A673 (cell line): Measurements from ENCODE around the gene ROR1. TPM values are rescaled to one million over a fixed set of nuclear protein-coding genes. Genes with fewer than 3 reads are reported as not detected.
"Not testable (repeated sequence)": the region's sequence is repeated elsewhere in the genome, so short reads cannot be mapped to it uniquely, and the experiment has no call there.

Experiments
- BruUV-seq: library from RNA; stranded (reverse); fragments of 400-500 nt; replicated peaks from 2 replicates; lab custom pipeline; 2021; lab: Mats Ljungman, UMichigan
- CTCF ChIA-PET: fragments of 300-600 bp; sonication (Branson Sonifier 250); formaldehyde crosslinking; loops from one replicate; lab custom pipeline; 2022; ENCODE audit warnings: antibody characterized with exemption; lab: Charles Lee
- POLR2A ChIA-PET: fragments of 300-600 bp; sonication (Branson Sonifier 250); formaldehyde crosslinking; loops from one replicate; lab custom pipeline; 2022; ENCODE audit warnings: antibody characterized with exemption; ENCODE audit not compliant: low non-redundant PET; lab: Charles Lee
- DNase-seq: peaks from one replicate; pipeline ENCODE4 v3.0.0-alpha.2; 2015; ENCODE audit warnings: low spot score
- H3K27ac ChIP-seq: fragments of 200-600 bp; sonication (generic); 2 replicates; pipeline ENCODE4 v1.5.1; 2016; ENCODE audit warnings: mixed run types, low read depth, mild to moderate bottlenecking, mixed read lengths, antibody characterized with exemption, low read length; ENCODE audit not compliant: poor library complexity, severe bottlenecking
- H3K27me3 ChIP-seq: fragments of 200-600 bp; sonication (generic); replicated peaks from 2 replicates; pipeline ENCODE4 v1.6.1; 2017; ENCODE audit warnings: mixed run types, low read depth, mild to moderate bottlenecking, mixed read lengths, antibody characterized with exemption, low read length; ENCODE audit not compliant: insufficient read depth, poor library complexity
- H3K36me3 ChIP-seq: fragments of 200-600 bp; sonication (generic); 2 replicates; pipeline ENCODE4 v1.6.1; 2016; ENCODE audit warnings: mixed run types, mild to moderate bottlenecking, mixed read lengths, antibody characterized with exemption, low read length; ENCODE audit not compliant: insufficient read depth, poor library complexity, severe bottlenecking
- H3K4me1 ChIP-seq: fragments of 200-600 bp; sonication (generic); 2 replicates; pipeline ENCODE4 v1.6.1; 2017; ENCODE audit warnings: mixed run types, mild to moderate bottlenecking, mixed read lengths, antibody characterized with exemption, low read length; ENCODE audit not compliant: insufficient read depth, poor library complexity, severe bottlenecking
- H3K4me3 ChIP-seq: fragments of 200-600 bp; sonication (generic); 2 replicates; pipeline ENCODE4 v1.5.1; 2016; ENCODE audit warnings: low read depth, mixed run types, mild to moderate bottlenecking, mixed read lengths, low read length; ENCODE audit not compliant: poor library complexity, severe bottlenecking
- H3K9me3 ChIP-seq: fragments of 200-600 bp; sonication (generic); 2 replicates; pipeline ENCODE4 v1.6.1; 2016; ENCODE audit warnings: mixed run types, low read depth, mild to moderate bottlenecking, mixed read lengths, antibody characterized with exemption, low read length; ENCODE audit not compliant: poor library complexity, severe bottlenecking
- EZH2 ChIP-seq: fragments of 200-600 bp; sonication (generic); IDR thresholded peaks from 2 replicates; pipeline ENCODE4 v1.6.1; 2017; ENCODE audit warnings: borderline replicate concordance, low read depth, mild to moderate bottlenecking, mixed read lengths, antibody characterized with exemption, low read length; ENCODE audit not compliant: poor library complexity, severe bottlenecking
- intact Hi-C: fragments of 100-400 bp; cut with micrococcal nuclease; formaldehyde crosslinking; loops from one replicate; pipeline ENCODE4 v1.10.0; 2022; ENCODE audit not compliant: unreplicated experiment
- total RNA-seq: library from RNA; stranded (reverse); gene quantifications from 2 replicates; pipeline ENCODE4 v1.2.3, GENCODE V29; 2021
- TF ChIP-seq, protein P1 (sequence below): fragments of 300-800, 200-600 bp; sonication (generic); conservative IDR thresholded peaks from 2 replicates; pipeline ENCODE4 v1.5.1; 2017; ENCODE audit warnings: low read depth, mild to moderate bottlenecking, antibody characterized with exemption, low read length, moderate library complexity, mixed read lengths

ROR1 gene
- total RNA-seq, 1 experiment from 2014 or later, result 7.4 TPM

DNA sequence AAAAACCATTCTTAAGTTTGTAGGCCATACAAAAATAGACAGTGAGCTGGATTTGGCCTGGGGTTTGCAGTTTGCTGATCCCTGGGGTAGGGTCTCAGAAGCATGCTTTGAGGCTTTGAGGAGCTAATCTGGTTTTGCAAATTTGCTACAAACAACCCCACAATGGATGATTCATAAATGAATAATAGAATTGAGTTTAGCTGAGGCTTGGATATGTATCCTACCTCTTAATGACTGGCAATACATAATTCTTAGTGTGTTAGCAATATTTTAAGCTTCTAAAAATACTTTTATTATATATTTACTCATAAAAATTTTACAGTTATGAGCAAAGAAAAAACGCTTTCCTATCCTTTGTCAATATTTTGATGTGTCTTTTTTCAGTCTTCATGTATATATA, 50.6 kb downstream of the ROR1 start:
- H3K27ac ChIP-seq, result no peak overlapping the region
- no peaks in the 10 kb centered on the region for H3K27me3 ChIP-seq
- no peaks in the 10 kb centered on the region for H3K36me3 ChIP-seq
- no peak for DNase-seq
- ChIA-PET POLR2A (no interaction called here), CTCF (no interaction called here)
- TF ChIP-seq, protein P1, sequence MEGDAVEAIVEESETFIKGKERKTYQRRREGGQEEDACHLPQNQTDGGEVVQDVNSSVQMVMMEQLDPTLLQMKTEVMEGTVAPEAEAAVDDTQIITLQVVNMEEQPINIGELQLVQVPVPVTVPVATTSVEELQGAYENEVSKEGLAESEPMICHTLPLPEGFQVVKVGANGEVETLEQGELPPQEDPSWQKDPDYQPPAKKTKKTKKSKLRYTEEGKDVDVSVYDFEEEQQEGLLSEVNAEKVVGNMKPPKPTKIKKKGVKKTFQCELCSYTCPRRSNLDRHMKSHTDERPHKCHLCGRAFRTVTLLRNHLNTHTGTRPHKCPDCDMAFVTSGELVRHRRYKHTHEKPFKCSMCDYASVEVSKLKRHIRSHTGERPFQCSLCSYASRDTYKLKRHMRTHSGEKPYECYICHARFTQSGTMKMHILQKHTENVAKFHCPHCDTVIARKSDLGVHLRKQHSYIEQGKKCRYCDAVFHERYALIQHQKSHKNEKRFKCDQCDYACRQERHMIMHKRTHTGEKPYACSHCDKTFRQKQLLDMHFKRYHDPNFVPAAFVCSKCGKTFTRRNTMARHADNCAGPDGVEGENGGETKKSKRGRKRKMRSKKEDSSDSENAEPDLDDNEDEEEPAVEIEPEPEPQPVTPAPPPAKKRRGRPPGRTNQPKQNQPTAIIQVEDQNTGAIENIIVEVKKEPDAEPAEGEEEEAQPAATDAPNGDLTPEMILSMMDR, result no peak
- TF ChIP-seq EZH2, result no peak
- H3K4me1 ChIP-seq, result peaks cover 37% of the 10 kb centered on the region
- intact Hi-C loops, result no loop called here
- no peak overlapping the region for H3K4me3 ChIP-seq
- H3K9me3 ChIP-seq, result no peaks in the 10 kb centered on the region
- BruUV-seq, result no TSS peak

DNA sequence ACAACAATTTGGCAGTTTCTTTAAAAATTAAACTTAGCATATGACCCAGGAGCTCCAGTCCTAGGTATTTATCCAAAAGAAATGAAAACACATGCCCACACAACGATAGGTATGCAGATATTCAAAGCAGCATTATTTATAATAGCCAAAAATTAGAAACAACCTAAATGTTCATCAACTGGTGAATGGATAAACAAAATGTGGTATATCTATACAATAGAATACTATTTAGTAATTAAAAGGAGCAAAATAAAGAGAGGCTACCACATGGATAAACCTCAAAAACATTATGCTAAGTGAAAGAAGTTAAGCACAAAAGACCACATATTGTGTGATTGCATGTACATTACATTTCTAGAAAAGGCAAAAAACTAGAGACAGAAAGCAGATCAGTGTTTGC, 51.3 kb downstream of the ROR1 start:
- intact Hi-C loops, result no loop called here
- no peaks in the 10 kb centered on the region for H3K27me3 ChIP-seq
- CTCF ChIA-PET, result no interaction called here
- no TSS peak for BruUV-seq
- POLR2A ChIA-PET, result no interaction called here
- peaks cover 38% of the 10 kb centered on the region for H3K4me1 ChIP-seq
- no peaks in the 10 kb centered on the region for H3K36me3 ChIP-seq
- H3K4me3 ChIP-seq, result no peak overlapping the region
- H3K9me3 ChIP-seq, result no peaks in the 10 kb centered on the region
- no peak for DNase-seq
- no peak overlapping the region for H3K27ac ChIP-seq
- TF ChIP-seq, protein P1, result no peak
- TF ChIP-seq EZH2, result no peak

DNA sequence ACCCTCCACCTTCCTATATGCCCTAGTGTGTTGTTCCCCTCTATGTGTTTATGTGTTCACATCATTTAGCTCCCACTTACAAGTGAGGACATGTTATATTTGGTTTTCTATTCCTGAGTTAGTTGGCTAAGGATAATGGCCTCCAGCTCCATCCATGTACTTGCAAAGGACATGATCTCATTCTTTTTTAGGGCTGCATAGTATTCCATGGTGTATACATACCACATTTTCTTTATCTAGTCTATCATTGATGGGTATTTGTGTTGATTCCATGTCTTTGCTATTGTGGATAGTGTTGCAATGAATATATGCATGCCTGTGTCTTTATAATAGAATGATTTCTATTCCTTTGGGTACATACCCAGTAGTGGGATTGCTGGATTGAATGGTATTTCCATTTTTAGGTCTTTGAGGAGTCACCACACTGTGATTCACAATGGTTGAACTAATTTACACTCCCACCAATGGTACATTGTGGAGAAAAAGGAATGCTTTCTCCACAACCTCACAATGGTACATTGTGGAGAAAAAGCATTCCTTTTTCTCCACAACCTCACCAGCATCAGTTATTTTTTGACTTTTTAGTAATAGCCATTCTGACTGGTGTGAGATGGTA, 52.5 kb downstream of the ROR1 start:
- DNase-seq, H3K4me3 ChIP-seq, H3K9me3 ChIP-seq, POLR2A ChIA-PET, H3K36me3 ChIP-seq, H3K27me3 ChIP-seq, intact Hi-C loops, H3K27ac ChIP-seq, CTCF ChIA-PET, BruUV-seq: not testable (repeated sequence)
- H3K4me1 ChIP-seq, result peaks cover 34% of the 10 kb centered on the region
